Left renal pelvis (tissue), 4 donors: ENCODE data around the gene DYNC1I1. TPM values are rescaled to one million over a fixed set of nuclear protein-coding genes. Genes with fewer than 3 reads are reported as not detected.
A peak's percentile ranks its signal among the peaks of the same experiment; 100 is the strongest.

ENCODE experiments used
- DNase-seq, 4 donors: peaks; one replicate each; pipeline ENCODE4 v3.0.0-alpha.2; 2013; ENCODE audit warnings: low read depth in 4 of 4, low spot score in 3 of 4
- polyA plus RNA-seq, 4 donors: library from polyadenylated mRNA; unstranded; fragments of 120-200 nt; gene quantifications; one replicate each; pipeline ENCODE4 v1.2.1, GENCODE V29; 2013; ENCODE audit not compliant: insufficient read length in 4 of 4

DYNC1I1 gene
- polyA plus RNA-seq, 4 donors, result 0.53 to 2.8 (median 0.57) TPM

DNA sequence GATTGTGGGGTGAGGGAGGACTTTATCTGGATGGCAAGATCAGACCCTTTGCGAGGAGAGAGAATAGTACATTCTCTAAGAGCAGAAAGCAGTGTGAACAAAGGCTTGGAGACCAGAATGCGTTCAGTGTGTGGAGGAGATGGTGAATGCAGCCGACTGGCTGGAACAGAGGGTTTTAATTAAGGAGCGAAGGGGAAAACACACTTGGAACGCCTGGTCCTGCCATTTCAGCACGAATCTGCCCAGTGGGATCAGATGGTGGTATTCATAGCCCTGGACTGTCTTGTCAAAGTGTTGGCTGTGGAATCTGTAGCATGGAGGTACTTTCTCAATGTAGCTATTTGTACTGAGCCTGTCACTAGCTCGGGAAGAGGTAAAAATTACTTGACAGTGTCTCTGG is 288.7 kb downstream of the DYNC1I1 start:
- no peak for DNase-seq

DNA sequence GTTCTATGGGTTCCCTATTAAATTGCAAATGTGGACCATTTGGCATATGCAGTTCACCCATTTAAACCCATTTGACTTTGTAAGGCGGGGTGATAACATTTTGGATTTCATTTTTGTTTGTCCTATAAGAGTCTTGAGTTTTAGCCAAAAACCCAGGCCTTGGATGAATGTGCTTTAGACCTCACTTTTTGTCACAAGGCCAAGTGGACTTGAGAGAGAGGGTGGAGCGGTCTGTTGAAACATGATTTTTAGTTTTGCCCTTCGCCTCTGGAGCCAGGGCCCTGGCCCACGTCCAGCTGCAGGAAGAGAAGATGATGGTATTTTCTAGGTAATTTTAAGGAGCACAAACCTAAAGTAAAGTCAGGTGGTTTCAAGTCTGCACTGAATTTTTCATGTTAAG is 289.5 kb downstream of the DYNC1I1 start:
- DNase-seq, result peak in 2 of 4 donors; percentile 16 to 33

DNA sequence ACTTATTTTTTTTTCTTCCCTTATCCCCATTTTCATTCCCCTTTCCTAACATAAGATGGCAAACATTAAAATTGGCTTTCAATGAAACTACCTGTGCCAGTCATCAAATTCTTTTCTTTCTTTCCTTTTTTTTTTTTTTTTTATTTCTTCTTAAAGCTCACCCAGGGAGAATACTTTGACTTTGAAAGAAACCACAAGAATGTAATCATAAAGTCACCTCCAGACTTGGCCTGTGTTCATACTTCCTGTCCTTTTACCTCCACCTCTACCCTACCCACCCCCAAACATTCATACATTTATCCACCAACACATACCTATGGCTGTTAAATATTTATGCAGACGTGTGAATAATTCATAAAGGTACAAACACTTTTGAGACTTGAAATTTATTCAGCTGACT is 295.0 kb downstream of the DYNC1I1 start:
- no peak for DNase-seq

DNA sequence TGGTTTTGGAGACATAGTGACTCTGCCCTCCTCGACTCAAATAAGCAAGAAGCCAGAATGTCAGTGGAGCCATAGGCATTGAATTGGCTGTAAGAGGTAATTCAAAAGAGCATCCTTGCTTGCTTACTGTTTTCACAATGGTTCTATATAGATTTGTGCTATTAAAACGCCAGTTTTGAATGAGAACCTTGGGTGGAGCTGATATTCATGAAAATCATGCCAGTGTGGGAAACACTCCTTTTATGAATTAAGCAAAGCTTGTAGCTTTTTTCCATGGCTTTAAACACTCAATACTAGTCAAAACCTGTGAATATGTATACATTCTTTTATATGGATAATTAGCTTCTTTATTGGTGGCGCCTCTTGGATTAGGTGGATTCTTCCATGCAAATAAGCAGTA is 297.0 kb downstream of the DYNC1I1 start:
- DNase-seq, result no peak

DNA sequence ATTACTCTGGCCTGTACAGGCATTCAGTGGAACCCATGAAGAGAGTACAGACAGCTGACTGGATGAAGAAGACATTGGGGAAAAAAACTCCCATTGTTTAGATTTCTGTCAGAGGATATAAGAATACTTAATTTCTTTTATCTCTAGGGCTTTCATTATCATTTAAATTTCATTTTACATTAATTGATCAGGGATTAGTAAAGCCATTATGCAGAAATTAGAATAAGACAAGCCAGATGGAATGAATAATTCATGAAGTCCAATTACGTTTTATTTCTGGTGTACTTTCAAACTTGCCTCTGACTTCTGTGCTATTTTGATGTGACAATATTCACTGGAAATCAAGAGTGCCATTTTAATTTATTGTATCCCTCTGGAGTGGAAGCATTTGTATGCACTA is 302.5 kb downstream of the DYNC1I1 start:
- DNase-seq, result no peak

DNA sequence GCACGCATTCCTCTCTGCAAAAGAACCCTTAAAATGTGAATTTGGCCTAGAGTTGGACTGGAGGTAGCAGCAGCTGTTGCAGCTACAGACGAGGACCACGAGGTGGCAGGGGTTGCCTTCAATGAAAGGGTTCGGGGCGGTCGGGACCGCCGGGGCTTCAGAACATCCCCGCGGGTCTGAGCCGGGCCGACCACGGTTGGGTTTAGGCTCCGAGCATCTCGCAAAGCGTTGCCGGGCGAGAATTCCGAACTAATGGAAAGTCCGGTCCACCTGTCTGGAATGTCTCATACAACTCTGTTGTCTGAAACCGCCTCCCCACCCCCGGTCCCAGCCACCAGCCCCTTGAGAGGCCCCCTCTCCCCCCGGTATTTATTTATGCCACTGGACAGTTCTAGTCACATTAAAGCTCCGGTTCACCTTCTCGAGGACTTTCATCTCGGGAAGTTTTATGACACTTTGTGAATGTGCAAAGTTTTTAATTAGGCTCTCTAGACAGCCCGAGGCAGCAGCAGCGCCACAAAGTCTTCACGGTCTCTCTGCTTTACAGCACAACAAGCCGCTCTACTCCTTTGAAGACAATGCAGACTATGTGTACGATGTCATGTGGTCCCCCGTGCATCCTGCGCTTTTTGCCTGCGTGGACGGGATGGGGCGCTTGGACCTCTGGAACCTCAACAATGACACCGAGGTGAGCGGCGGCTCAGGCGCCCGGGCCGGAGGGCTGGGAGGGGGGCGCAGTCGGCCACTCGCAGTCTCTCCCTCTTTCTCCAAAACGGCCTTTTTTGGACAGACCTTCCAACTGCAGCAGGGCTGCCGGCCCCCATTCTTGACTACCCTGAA is 303.4 kb downstream of the DYNC1I1 start:
- DNase-seq, result peak in 2 of 4 donors; percentile 31 to 36

DNA sequence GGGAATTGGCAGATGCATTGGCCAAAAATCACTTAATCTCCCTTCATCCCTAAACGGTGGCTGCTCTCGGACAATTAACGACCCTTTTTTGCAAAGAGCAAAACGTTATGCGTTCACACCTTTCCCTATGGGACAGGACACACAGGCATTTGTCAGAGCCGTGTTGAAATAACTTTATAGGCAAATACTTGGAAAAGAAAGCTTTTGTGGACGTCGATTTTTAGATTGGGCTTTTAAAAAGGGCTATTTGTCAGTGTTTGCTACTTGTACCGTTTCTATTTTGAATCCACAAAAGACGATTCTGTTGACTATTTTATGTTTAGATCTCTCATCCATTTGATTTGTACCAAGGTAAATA is 304.0 kb downstream of the DYNC1I1 start:
- no peak for DNase-seq

DNA sequence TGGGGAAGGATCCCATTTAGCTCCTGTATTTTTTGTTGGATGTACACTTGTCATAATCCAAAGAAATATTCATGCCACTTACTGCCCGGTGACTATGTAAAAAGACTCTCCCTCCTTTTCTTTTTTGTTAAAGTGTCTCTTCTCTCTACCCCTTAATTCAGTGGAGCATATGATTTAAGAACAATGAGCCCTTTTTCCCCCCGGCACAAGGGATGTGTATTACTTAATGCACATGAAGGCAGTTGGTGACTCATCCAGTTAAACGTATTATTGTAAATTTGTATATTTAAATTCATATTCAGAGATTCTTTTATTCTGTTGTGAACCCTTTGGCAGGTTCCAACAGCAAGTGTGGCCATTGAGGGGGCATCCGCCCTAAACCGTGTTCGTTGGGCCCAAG is 307.7 kb downstream of the DYNC1I1 start:
- no peak for DNase-seq

DNA sequence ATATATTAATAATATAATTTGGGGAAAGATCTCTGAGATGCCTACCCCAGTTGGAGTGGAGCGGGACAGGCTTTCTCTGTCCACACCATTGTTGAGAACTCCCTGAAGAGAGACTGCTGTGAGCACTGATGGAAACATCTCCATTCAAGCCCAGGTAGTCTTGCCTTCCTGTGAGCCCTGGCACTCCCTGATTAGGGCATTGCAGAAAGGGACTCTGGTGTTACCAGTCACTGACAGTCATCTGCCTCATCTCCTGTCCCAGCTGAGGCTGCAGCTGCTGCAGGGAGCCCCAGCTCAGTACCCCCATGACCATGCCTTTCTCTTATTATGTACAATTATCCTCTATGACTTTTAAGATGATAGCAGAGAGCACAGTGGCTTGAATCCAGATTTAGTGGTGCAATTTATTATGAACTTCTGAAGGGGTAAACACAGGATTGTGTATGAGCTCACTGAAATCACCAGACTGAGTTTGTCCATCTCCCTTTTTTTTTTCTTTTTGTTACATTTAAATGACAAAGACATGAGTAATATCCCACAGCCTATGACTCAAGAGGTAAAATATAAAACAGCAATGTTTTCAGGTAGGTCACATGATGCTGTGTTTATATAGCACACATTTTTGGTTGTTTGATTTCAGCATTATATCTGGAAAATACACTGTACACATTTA is 312.7 kb downstream of the DYNC1I1 start:
- no peak for DNase-seq

DNA sequence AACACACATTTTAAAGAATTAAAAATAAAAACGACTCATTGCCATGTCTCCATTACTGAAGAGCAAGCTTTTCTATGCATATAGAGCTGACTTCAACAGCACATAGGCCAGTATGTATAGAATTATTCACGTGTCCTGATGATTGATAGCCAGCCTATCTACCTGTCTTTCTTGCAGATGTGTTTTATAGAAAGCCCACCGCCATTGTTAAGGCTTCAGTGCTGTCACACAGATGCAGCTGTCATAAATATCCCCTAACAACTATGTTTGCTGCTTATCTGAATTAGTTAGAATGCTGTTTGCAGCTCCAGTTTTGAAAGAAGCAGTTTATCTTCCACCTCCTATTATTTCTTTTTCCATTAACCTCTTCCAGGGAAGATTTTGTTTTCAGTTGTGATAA is 313.6 kb downstream of the DYNC1I1 start:
- no peak for DNase-seq

DNA sequence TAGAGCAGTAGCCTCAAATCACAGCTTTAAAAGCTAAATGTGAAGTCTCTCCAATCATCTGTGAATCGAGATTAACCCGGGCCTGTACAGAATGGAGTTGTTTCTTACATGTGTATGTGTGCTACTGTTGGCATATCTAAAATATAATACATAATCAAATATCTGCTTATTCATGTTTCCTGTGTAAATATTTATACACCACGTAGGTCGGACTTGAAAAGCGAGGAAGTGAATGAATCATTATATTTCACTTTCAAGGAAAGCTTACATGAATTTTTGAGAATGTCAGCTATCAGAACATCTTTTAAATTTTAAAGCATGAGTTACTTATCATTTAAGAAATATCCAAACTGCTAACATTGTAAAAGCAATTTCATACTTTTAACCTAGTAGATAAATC is 316.2 kb downstream of the DYNC1I1 start:
- no peak for DNase-seq

DNA sequence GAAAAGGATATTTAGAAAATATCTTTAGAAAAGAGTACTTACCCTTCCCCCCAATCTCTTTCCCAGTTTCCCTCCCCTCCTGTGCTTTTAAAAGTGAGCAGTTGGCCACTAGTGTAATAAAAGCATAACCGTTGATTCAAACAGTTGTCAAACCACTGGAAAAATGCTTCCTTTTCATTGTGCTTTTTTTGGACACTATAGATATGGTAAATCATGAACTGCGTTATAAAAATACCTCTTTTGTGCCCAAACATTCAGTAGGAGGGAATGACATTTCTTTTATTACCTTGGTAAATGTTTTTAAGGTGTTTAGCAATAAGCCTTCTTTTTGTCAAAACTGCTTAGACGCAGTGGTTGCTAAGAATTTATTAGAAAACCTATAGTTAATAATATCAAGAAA is 317.2 kb downstream of the DYNC1I1 start:
- DNase-seq, result no peak

DNA sequence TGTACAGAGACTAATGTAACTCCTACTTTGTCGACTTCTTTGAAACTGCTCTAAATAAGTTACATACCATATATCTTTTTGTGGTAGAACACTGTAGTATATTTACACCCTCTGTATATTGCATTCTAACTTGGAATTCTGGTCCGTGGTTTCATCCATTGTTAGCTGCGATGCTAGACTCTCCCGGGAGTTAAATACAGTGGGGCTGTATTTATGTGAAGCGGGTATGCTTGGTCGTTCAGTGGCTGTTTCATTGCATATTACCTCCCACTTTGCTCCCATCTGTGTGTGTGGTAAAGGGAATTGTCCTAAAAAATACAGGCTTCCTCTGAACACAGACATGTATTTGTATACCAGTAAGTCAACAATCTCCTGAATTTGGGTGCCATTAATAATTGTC is 318.4 kb downstream of the DYNC1I1 start:
- no peak for DNase-seq

DNA sequence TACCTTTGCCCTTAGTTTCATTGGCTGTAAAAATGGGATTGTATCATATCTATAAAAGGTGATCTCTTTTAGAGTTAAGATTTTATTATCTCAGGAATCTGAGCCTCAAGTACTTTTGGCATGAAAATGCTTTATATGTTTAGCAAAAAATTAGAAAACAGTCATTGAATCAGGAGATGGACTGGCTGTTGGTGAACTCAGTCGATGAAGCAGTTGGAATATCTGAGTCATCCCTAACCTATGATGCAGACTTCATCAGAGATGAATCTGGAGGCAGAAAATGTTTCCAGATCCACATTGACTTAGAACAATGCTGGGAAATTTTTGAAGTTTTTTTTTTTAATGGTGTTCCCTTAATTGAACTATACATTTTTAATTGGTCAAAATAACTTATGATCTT is 321.1 kb downstream of the DYNC1I1 start:
- no peak for DNase-seq

DNA sequence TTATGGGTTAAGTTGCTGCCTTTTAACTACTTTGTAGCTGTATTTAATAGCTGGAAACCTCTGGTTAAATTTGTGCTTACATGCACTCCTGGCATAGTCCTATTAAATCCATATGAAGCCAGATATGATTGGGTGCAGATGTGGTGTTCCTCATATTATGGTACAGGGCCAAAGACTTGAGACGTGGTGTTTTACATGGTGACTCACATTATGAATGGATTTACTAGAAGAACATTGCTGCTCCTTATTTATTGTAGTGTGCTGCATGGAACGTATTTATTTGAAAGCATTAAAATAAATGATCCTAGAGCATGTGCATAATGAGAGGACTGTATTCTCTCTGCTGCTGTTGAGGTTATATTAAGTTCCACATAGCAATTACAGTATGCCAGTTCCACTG is 325.5 kb downstream of the DYNC1I1 start:
- no peak for DNase-seq

DNA sequence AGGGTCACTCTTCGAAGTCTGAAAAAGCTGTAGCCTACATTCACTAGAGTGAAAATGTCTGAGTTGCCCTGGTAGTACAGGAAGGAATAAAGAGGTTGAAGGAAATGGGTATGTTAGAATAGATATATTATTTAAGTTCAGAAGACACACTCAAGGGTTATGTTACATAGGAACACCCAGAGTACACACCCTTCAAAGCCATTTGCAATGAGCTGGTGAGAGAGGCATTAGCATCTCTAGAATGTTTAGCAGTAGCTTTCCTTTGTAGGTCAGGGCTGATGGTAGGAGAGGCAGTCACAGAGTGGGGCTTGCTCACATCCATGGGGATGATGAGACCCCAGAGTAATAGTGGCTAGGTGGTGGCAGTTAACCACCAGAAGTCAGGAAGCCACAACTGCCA is 328.4 kb downstream of the DYNC1I1 start:
- DNase-seq, result no peak

DNA sequence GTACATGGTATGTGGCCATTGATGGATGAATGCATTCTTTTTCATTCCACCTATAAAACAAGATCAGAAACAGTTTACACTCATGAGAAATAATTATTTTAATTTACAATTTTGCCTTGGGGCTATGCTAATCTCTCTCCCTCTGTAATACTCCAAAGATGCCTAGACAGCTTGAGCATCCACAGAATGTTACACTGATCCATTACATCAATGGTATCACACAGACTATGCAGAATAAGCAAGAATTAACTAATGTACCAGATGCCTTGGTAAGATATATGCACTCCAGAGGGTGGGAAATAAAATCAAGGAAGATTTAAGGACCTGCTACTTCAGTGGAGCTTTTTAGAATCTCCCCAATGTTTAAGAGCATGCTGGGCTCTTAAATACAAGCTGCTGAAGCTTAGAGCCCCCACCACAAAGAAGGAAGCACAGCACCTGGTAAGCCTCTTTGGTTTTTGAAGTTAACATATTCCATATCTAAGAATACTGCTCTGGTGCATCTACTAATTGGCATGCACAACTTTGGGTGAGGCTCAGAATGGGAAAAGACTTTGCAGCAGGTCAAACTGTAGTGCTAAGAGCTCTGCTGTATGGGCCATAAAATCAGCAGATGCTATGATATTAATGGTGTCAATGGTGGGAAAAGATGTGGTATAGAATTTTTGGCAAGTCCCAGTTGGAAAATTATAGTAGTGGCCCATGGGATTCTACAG is 329.9 kb downstream of the DYNC1I1 start:
- no peak for DNase-seq

DNA sequence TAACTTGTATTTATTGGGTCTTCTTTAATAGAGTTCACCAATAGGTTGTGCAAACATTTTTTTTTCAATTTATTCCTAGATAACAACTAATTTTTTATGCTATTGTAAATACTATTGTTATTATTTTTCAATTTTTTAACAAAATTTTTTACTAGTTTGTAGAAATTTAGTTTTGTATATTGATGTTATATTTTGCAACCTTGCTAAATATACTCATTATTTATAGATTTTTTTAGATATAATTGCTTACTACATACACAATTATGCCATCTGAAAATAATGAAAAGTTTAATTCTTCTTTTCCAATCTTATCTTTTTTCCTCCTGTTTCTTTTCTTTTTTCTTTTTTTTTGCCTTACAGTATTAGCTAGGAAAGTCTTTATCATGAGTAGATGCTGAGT is 332.6 kb downstream of the DYNC1I1 start:
- DNase-seq, result no peak

DNA sequence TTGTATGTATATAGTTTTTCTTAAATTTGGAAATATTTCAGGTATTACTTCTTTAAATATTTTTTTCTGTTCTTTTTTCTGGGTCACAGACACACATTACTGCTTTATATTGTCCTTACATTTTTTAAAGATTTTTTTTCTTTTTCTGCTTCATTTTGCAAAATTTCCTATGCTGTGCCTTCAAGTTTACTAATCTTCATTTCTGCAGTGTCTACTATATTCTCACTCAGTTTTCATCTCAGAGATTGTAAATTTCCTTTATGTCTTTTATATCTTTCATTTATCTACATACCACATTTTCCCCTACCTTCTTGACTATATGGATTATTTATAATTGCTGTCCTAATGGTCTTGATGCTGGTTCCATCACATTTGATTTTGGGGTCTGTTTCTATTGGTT is 339.1 kb downstream of the DYNC1I1 start:
- DNase-seq, result no peak

DNA sequence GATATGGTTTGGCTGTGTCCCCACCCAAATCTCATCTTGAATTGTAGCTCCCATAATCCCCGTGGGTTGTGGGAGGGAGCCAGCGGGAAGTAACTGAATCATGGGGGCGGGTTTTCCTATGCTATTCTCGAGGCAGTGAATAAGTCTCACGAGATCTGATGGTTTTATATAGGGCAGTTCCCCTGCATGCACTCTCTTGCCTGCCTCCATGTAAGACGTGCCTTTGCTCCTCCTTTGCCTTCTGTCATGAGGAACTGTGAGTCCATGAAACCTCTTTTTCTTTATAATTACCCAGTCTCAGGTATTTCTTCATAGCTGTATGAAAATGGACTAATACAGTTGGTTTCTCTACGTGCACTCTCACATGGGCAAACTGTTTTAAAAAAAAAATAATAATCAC is 341.8 kb downstream of the DYNC1I1 start:
- DNase-seq, result no peak

DNA sequence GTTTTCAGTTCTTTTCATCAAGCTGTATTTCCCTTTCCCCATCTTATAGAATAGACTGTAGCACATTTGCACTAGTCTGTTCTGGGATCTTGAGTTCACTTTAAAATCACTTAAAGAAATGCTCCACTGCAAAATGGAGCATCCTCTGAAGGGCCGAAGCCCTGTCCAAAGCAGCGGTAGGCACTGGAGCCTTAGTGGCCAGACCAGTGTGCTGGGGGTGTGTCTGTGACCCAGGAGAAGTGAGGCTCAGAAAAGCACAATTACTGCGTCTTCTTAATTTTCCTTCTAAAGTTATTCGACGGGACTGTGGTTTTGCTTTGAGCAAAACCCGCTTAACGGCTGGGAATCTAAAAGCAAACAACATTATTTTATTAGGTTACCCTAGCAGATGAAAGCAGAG is 343.8 kb downstream of the DYNC1I1 start:
- no peak for DNase-seq
